GM18520 (cell line): Measurements from ENCODE around the gene NME2.
A peak's percentile ranks its signal among the peaks of the same experiment; 100 is the strongest.
"Not testable (repeated sequence)": the region's sequence is repeated elsewhere in the genome, so short reads cannot be mapped to it uniquely, and the experiment has no call there.

Source experiments
- ATAC-seq: cut with Tn5 transposase; IDR thresholded peaks from one replicate; pipeline ENCODE4 v1.9.1; 2021; ENCODE audit not compliant: unreplicated experiment

NME2 gene

GRCh38 chr17:51166198-51166986 lies at the start of gene NME2:
TSS of gene NME2 (plus strand) at chr17:51166411. CDS start at chr17:51166831, 420 bp downstream.
- ATAC-seq: peak; percentile 72

GRCh38 chr17:51118330-51119195 lies 47.6 kb upstream of the NME2 start:
- ATAC-seq: no peak

DNA sequence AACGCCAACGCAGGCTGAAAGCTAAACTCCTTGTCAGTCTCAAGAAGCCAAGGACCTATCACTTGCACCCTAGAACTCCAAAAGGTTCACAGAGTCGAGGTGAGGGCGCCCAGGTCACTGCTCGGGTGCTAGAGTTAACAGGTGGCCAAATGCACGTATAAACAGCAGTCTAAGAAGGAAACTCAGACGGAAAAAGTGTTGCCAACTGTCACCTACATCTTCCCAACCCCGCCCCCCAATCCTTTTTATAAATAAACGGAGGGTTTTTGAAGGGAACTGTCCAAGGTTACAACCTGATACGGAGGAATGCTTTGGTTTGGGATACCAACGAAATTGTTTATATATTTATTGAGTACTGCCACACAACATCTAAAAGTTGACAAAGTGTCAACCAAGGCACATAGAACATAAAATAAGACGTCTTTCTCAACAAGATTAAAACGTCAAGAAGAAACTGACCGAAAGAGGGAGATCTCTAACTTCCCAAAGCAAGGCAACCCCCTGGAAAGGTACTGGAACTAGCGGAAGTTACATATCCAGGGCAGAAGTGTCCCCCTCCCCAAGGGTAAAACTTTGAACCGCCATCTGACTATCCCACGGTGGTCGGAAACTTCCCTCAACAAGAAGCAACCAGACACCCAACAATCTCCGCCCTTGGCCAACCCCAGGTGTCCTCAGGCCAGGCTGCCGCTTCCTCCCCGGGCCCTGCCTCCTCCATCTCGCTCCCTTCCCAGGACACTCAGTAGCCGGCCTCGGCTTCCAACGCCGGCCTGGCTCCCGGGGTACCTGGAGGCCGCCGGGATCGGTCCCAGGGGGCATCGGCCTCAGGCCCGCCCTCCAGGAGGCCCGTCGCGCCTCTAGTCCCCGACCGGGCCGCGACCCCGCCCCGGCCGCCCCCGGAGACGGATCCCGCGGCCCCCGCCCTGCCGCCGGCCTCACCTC lies 46.5 kb upstream of the NME2 start:
- peak; percentile 9 for ATAC-seq

DNA sequence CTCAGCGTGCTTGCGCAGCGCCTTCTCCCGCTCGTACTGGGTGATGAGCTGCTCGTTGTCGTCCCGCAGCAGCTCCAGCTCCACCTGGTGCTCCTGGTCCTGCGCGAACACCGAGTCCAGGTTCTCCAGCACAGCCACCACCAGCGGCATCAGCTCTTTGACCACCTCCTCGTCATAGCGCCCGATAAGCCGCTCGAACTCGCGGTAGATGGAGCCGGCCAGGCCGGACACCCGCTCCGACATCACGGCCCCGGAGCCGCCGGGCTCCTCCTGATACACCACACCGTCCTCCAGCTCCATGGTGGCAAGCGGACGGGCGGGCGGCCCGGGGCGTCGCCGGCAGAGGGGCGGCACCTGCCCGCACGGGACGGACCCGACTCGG lies 45.9 kb upstream of the NME2 start:
- ATAC-seq: no peak

DNA sequence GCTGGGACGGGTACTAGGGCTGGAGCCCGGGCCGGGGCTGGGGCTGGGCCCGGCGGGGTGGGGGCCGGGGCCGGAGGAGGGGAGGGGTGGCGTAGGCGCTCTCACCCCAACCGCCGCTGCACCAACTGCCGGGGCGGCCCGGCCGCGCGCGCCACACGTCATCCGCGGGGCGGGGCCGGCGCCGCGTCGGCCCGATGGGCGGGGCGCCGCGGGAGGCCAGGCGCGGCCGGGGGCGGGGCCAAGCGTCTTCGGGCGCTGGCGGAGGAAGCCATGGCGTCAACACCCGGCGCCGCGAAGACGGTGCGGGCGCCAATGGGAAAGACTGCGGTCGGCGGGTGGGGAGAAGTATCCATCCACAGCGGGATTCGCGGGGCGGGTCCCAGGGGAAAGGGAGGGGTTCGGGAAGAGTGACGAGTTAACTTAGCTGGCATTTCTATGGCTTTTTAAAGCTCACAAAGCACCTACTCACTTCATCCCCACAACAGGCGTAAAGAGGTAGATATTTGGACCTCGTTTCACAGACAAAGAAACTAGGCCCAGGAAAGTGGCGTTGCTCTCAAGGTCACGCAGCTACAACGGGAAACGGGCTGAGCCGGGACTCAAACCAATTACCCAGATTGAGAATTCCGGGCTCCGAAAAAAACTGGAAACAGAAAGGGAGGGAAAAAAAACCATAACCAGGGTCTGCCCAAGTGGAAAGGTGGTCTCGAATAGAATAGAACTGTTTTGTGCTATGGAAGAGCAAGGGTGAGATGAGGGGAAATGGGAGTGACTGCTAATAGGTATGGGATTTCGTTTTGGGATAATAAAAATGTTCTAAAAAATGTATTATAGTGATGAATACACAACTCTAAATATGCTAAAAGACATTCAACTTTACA lies 45.2 kb upstream of the NME2 start, which contains the start of gene SPAG9:
Gene SPAG9 (minus strand): TSS at position 130 of the 881 bp plus-strand sequence. CDS start 212 bp downstream, outside the sequence.
- peak; percentile 68 for ATAC-seq

- ATAC-seq: peak; percentile 20
Observed at GRCh38 chr17:51121620-51122472, 44.4 kb upstream of the NME2 start.

- not testable (repeated sequence) for ATAC-seq
Observed at GRCh38 chr17:51122473-51123115, 43.6 kb upstream of the NME2 start.

- ATAC-seq: no peak
Observed at GRCh38 chr17:51124640-51125503, 41.3 kb upstream of the NME2 start.

- ATAC-seq: no peak
Observed at GRCh38 chr17:51128076-51128475, 38.1 kb upstream of the NME2 start.

- ATAC-seq: peak; percentile 60
Observed at GRCh38 chr17:51132964-51133319, 33.3 kb upstream of the NME2 start.

DNA sequence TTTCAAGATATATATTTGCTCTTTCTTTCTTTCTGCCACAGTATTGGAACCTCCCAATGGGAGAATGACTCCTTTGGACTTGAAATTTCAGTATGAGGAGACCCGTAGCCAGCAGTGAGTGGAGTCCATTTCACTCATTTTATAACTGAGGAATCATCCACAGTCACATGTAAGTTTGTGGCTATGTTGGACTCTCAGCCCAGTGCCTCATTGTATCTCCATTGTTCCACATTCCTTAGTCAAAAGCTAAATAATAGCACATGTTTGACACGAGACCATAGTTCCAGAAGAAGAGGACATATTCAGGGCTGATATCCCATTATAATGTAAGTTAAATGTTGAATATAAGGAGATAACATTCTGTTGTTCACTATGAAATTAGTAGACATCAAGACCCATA lies 32.8 kb upstream of the NME2 start:
- no peak for ATAC-seq

DNA sequence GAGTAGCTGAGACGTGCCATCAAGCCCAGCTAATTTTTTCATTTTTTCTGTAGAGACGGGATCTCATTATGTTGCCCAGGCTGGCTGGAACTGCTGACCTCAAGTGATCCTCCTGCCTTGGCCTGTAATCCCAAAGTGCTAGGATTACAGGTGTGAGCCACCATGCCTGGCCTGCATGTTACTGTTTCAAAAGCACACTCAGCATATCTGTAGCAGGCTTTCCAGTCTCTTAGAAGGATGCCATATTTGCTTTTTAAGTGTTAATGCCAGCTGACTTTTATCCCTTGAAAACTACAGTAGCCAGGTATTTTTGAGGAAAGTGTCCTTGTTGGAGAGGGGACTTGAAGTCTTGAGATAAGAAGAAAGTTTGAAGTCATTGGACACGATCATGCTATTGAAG lies 30.3 kb upstream of the NME2 start:
- ATAC-seq: no peak

GRCh38 chr17:51142597-51142996 lies 23.6 kb upstream of the NME2 start:
- no peak for ATAC-seq

- ATAC-seq: no peak
Observed at GRCh38 chr17:51144266-51145022, 21.8 kb upstream of the NME2 start.

GRCh38 chr17:51147650-51148049 lies 18.6 kb upstream of the NME2 start:
- ATAC-seq: no peak

- no peak for ATAC-seq
Observed at GRCh38 chr17:51149163-51149562, 17.0 kb upstream of the NME2 start.

DNA sequence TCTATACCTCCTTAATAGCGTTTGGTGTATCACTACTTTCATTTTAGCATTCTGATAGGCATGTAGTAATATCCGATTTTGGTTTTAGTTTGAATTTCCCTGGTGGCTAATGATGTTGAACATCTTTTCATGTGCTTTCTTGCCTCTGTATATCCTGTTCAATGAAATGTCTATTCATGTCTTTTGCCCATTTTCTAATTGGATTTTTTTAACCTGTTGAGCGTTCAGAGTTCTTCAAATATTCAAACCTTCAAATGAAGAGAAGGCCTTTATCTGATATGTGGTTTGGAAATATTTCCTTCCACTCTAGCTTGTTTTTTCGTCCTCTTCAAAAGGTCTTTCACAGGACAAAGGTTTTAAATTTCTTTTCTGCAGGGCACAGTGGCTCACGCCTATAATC lies 15.3 kb upstream of the NME2 start:
- no peak for ATAC-seq
